Astrocyte (in vitro differentiated cells and primary cell): ENCODE data around the gene SLC35B2. TPM values are rescaled to one million over a fixed set of nuclear protein-coding genes. Genes with fewer than 3 reads are reported as not detected.

Experiments used
- DNase-seq: peaks from one replicate; pipeline ENCODE4 v3.0.0-alpha.2; 2010; ENCODE audit warnings: low read depth
- FAIRE-seq: peaks from 2 replicates; lab custom pipeline; 2011; peaks lifted over from hg19 to GRCh38; lab: Jason Lieb, UNC
- H2AFZ ChIP-seq: 2 replicates; pipeline ENCODE4 v1.6.0; 2012; ENCODE audit warnings: low read depth, low read length, inconsistent platforms
- H3K27ac ChIP-seq: 2 replicates; pipeline ENCODE4 v1.5.1; 2011; ENCODE audit warnings: low read depth, low read length, inconsistent platforms
- H3K27me3 ChIP-seq: 2 replicates; pipeline ENCODE4 v1.6.0; 2011; ENCODE audit warnings: low read length, inconsistent platforms; ENCODE audit not compliant: insufficient read depth
- H3K36me3 ChIP-seq: 2 replicates; pipeline ENCODE4 v1.5.1; 2011; ENCODE audit warnings: low read length, inconsistent platforms; ENCODE audit not compliant: insufficient read depth
- H3K4me1 ChIP-seq: 2 replicates; pipeline ENCODE4 v1.5.1; 2011; ENCODE audit warnings: low read length, inconsistent platforms; ENCODE audit not compliant: insufficient read depth
- H3K4me2 ChIP-seq: 2 replicates; pipeline ENCODE4 v1.6.0; 2012; ENCODE audit warnings: low read length, inconsistent platforms
- H3K4me3 ChIP-seq: 2 replicates; pipeline ENCODE4 v1.5.1; 2011; ENCODE audit warnings: low read depth, mild to moderate bottlenecking, low read length, inconsistent platforms; ENCODE audit not compliant: insufficient read depth
- H3K79me2 ChIP-seq: 2 replicates; pipeline ENCODE4 v1.6.0; 2012; ENCODE audit warnings: mild to moderate bottlenecking, low read length, inconsistent platforms; ENCODE audit not compliant: insufficient read depth
- H3K9ac ChIP-seq: 2 replicates; pipeline ENCODE4 v1.6.0; 2012; ENCODE audit warnings: mild to moderate bottlenecking, low read length, inconsistent platforms
- H3K9me3 ChIP-seq: 2 replicates; pipeline ENCODE4 v1.5.1; 2012; ENCODE audit warnings: low read depth, mild to moderate bottlenecking, low read length, inconsistent platforms; ENCODE audit not compliant: insufficient read depth
- H4K20me1 ChIP-seq: 2 replicates; pipeline ENCODE4 v1.6.0; 2012; ENCODE audit warnings: low read length, inconsistent platforms; ENCODE audit not compliant: insufficient read depth
- H3K27ac Mint-ChIP-seq: one replicate; pipeline ENCODE4 v1.8.0; 2021; ENCODE audit warnings: mild to moderate bottlenecking, mixed read lengths; ENCODE audit not compliant: unreplicated experiment
- H3K27me3 Mint-ChIP-seq: one replicate; pipeline ENCODE4 v1.8.0; 2021; ENCODE audit warnings: low read depth, mixed read lengths; ENCODE audit not compliant: unreplicated experiment
- H3K36me3 Mint-ChIP-seq: one replicate; pipeline ENCODE4 v1.8.0; 2021; ENCODE audit warnings: low read depth, mixed read lengths; ENCODE audit not compliant: unreplicated experiment
- H3K4me1 Mint-ChIP-seq: one replicate; pipeline ENCODE4 v1.8.0; 2021; ENCODE audit warnings: low read depth, mixed read lengths; ENCODE audit not compliant: unreplicated experiment
- H3K4me3 Mint-ChIP-seq: one replicate; pipeline ENCODE4 v1.8.0; 2021; ENCODE audit warnings: mild to moderate bottlenecking, moderate library complexity, mixed read lengths; ENCODE audit not compliant: unreplicated experiment
- H3K9me3 Mint-ChIP-seq: one replicate; pipeline ENCODE4 v1.8.0; 2021; ENCODE audit warnings: mild to moderate bottlenecking, mixed read lengths; ENCODE audit not compliant: unreplicated experiment
- EZH2 ChIP-seq: IDR thresholded peaks from 2 replicates; pipeline ENCODE4 v1.6.1; 2012; ENCODE audit warnings: mild to moderate bottlenecking, low read length, inconsistent platforms; ENCODE audit not compliant: insufficient read depth
- total RNA-seq: library from RNA; stranded (reverse); gene quantifications from 2 replicates; pipeline ENCODE4 v1.2.1, GENCODE V29; 2021
- TF ChIP-seq, protein P1 (sequence below): IDR thresholded peaks from 2 replicates; pipeline ENCODE4 v1.5.1; 2011; ENCODE audit warnings: low read depth, mild to moderate bottlenecking, inconsistent platforms, low read length, moderate library complexity; ENCODE audit not compliant: insufficient read depth

The SLC35B2 gene
- total RNA-seq, 1 donor from 2014 or later = 61.8 TPM

DNA sequence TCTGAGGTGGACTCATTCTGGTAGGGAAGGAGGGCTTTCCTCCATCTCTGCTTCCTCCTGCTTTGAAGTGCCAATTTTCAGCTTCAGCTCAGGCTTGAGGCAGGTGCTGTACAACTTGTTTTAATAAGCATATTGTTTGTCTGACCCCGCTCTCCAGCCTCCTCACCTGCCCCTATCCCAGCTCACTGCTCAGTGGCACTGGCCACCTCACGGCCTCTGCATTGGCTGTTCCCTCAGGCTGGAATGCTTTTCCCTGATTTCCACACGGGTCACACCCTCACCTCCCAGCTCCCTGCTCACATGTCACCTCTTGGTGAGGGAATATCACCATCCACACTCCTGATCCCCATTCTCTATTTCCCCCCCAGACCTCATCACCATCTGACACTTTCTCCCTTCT, 41.5 kb upstream of the SLC35B2 start:
- Histone ChIP-seq H3K4me3 (no peak overlapping the region), H3K27me3 (peaks cover 38% of the 10 kb centered on the region), H2AFZ (no peak overlapping the region), H3K4me1 (peaks cover 12% of the 10 kb centered on the region), H3K9ac (no peak overlapping the region), H3K79me2 (no peaks in the 10 kb centered on the region), H3K36me3 (peaks cover 8% of the 10 kb centered on the region), H3K27ac (no peak overlapping the region), H4K20me1 (peaks cover 21% of the 10 kb centered on the region), H3K9me3 (peaks cover 3% of the 10 kb centered on the region), H3K4me2 (no peak overlapping the region)
- Mint-ChIP-seq H3K4me1 (peaks cover 1% of the 10 kb centered on the region), H3K27me3 (peaks cover 42% of the 10 kb centered on the region), H3K4me3 (no peak overlapping the region), H3K36me3 (peaks cover 22% of the 10 kb centered on the region), H3K27ac (peak overlapping the region; percentile 62), H3K9me3 (no peaks in the 10 kb centered on the region)
- TF ChIP-seq EZH2 = no peak
- TF ChIP-seq, protein P1, sequence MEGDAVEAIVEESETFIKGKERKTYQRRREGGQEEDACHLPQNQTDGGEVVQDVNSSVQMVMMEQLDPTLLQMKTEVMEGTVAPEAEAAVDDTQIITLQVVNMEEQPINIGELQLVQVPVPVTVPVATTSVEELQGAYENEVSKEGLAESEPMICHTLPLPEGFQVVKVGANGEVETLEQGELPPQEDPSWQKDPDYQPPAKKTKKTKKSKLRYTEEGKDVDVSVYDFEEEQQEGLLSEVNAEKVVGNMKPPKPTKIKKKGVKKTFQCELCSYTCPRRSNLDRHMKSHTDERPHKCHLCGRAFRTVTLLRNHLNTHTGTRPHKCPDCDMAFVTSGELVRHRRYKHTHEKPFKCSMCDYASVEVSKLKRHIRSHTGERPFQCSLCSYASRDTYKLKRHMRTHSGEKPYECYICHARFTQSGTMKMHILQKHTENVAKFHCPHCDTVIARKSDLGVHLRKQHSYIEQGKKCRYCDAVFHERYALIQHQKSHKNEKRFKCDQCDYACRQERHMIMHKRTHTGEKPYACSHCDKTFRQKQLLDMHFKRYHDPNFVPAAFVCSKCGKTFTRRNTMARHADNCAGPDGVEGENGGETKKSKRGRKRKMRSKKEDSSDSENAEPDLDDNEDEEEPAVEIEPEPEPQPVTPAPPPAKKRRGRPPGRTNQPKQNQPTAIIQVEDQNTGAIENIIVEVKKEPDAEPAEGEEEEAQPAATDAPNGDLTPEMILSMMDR = no peak
- FAIRE-seq = no peak
- DNase-seq = no peak

DNA sequence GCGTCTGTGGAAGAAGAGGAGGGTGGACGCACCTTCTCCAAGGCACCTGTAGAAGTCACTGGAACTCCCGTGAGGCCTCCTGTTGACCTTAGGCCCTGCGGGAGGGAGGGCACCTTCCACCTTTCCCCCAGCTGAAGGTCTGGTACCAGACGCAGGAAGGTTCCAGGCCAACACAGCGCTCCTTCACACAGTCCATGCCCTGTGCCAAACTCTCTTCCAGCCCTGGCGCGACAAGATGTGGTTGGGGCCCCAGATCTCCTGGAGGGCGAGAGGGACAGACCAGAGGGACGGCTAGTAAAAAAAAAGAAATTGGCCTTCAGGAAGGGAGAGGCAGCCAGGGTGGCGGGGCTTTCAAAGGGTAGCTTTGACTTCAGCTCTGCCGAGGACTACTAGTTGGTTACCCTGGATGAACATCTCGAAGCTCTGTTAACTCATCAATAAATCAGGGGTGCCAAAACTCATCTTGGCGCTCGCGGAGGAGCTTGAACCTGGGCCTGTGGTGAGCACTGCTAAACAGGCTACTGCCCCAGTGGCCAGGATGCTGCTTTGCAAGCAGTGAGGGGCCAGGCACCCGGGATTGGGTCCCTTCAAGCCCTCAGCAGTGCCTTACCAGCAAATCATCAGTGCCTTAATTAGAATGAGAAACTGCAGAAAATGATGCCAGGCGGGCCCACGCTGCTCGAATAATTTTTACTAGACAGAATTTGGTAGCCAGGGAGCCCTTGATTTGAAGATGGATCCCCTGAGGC, 40.9 kb upstream of the SLC35B2 start:
- H3K4me2 ChIP-seq = peak overlapping the region; percentile 80
- H3K27ac ChIP-seq = no peak overlapping the region
- FAIRE-seq (no peak), DNase-seq (no peak)
- peaks cover 22% of the 10 kb centered on the region for H3K36me3 Mint-ChIP-seq
- H3K9me3 Mint-ChIP-seq = peaks cover 2% of the 10 kb centered on the region
- peaks cover 48% of the 10 kb centered on the region for H3K27me3 Mint-ChIP-seq
- TF ChIP-seq, protein P1 = no peak
- TF ChIP-seq EZH2 = no peak
- H3K27ac Mint-ChIP-seq = peak overlapping the region; percentile 41
- no peak overlapping the region for H3K4me3 ChIP-seq
- peaks cover 12% of the 10 kb centered on the region for H3K4me1 ChIP-seq
- no peaks in the 10 kb centered on the region for H3K79me2 ChIP-seq
- H3K27me3 ChIP-seq = peaks cover 38% of the 10 kb centered on the region
- peak overlapping the region; percentile 78 for H3K4me3 Mint-ChIP-seq
- H3K4me1 Mint-ChIP-seq = peaks cover 1% of the 10 kb centered on the region
- H3K36me3 ChIP-seq = peaks cover 3% of the 10 kb centered on the region
- H3K9ac ChIP-seq = no peak overlapping the region
- peaks cover 21% of the 10 kb centered on the region for H4K20me1 ChIP-seq
- H3K9me3 ChIP-seq = peaks cover 3% of the 10 kb centered on the region
- no peak overlapping the region for H2AFZ ChIP-seq
